22Rv1 (cell line): ENCODE measurements around the gene STK39.

Source experiments
- CTCF ChIP-seq: fragments of 450-650 bp; IDR thresholded peaks from 2 replicates; pipeline ENCODE4 v1.5.1; 2017; ENCODE audit warnings: mild to moderate bottlenecking
- ZFX ChIP-seq: fragments of 450-650 bp; IDR thresholded peaks from 2 replicates; pipeline ENCODE4 v1.6.1; 2017; ENCODE audit warnings: antibody characterized with exemption, borderline replicate concordance

GRCh38 chr2:168003876-168004275, 243.5 kb downstream of the STK39 start:
- TF ChIP-seq CTCF: no peak
- no peak for TF ChIP-seq ZFX
